ENCODE data around the gene BICRA.
"Not testable (repeated sequence)": the region's sequence is repeated elsewhere in the genome, so short reads cannot be mapped to it uniquely, and the experiment has no call there.

BICRA gene

GRCh38 chr19:47608969-47609905 is at the start of gene BICRA:
BICRA (plus strand) TSS chr19:47609134; CDS start chr19:47673575, 64,441 bp downstream.
- peak; percentile 87 for DNase-seq (ENCODE audit: insufficient read length, low spot score)
- no peak for FAIRE-seq

- FAIRE-seq (no peak), DNase-seq (ENCODE audit: insufficient read length, low spot score) (no peak)
Measured at GRCh38 chr19:47560999-47561398, 47.9 kb upstream of the BICRA start.

GRCh38 chr19:47561440-47562057 is 47.4 kb upstream of the BICRA start:
- FAIRE-seq (no peak), DNase-seq (ENCODE audit: insufficient read length, low spot score) (no peak)

GRCh38 chr19:47564081-47564480 is 44.9 kb upstream of the BICRA start:
- no peak for FAIRE-seq
- no peak for DNase-seq (ENCODE audit: insufficient read length, low spot score)

- DNase-seq (ENCODE audit: insufficient read length, low spot score) (no peak), FAIRE-seq (no peak)
Measured at GRCh38 chr19:47569331-47569730, 39.6 kb upstream of the BICRA start.

- no peak for DNase-seq (ENCODE audit: insufficient read length, low spot score)
- FAIRE-seq = no peak
Measured at GRCh38 chr19:47572635-47573034, 36.3 kb upstream of the BICRA start.

GRCh38 chr19:47573071-47574026 is 35.6 kb upstream of the BICRA start, which contains the start of gene ZNF541:
ZNF541 (minus strand) TSS chr19:47573148; CDS start chr19:47555856, 17,292 bp downstream.
- FAIRE-seq (no peak), DNase-seq (ENCODE audit: insufficient read length, low spot score) (no peak)

- no peak for DNase-seq (ENCODE audit: insufficient read length, low spot score)
- no peak for FAIRE-seq
Measured at GRCh38 chr19:47580397-47580796, 28.5 kb upstream of the BICRA start.

- FAIRE-seq (no peak), DNase-seq (ENCODE audit: insufficient read length, low spot score) (no peak)
Measured at GRCh38 chr19:47581605-47582319, 27.2 kb upstream of the BICRA start.

- DNase-seq (ENCODE audit: insufficient read length, low spot score) (peak; percentile 36), FAIRE-seq (no peak)
Measured at GRCh38 chr19:47582320-47582909, 26.5 kb upstream of the BICRA start.

GRCh38 chr19:47583161-47583560 is 25.8 kb upstream of the BICRA start:
- DNase-seq (ENCODE audit: insufficient read length, low spot score); FAIRE-seq: not testable (repeated sequence)

GRCh38 chr19:47587295-47587694 is 21.6 kb upstream of the BICRA start:
- FAIRE-seq (no peak), DNase-seq (ENCODE audit: insufficient read length, low spot score) (no peak)

- FAIRE-seq (no peak), DNase-seq (ENCODE audit: insufficient read length, low spot score) (no peak)
Measured at GRCh38 chr19:47589824-47590223, 19.1 kb upstream of the BICRA start.

GRCh38 chr19:47593860-47594259 is 15.1 kb upstream of the BICRA start:
- FAIRE-seq = no peak
- no peak for DNase-seq (ENCODE audit: insufficient read length, low spot score)

GRCh38 chr19:47595944-47596343 is 13.0 kb upstream of the BICRA start:
- no peak for DNase-seq (ENCODE audit: insufficient read length, low spot score)
- no peak for FAIRE-seq

- DNase-seq (ENCODE audit: insufficient read length, low spot score) = peak; percentile 91
- FAIRE-seq = peak; percentile 70
Measured at GRCh38 chr19:47598407-47599349, 10.3 kb upstream of the BICRA start.

GRCh38 chr19:47599671-47600245 is 9.2 kb upstream of the BICRA start:
- FAIRE-seq; DNase-seq (ENCODE audit: insufficient read length, low spot score): not testable (repeated sequence)

All from HTR-8/SVneo (cell line).